Upper lobe of left lung (tissue), 4 donors: ENCODE data around the gene UTS2.

Source experiments
- CTCF ChIP-seq, 6 experiments: fragments of 450-650 bp in 4 of 6; fragments of 200-600 bp in 2 of 6; sonication (generic) in 2 of 6; IDR thresholded peaks; one replicate each; pipeline ENCODE4 v1.5.1; 2016 to 2019; ENCODE audit warnings: antibody characterized with exemption in 6 of 6
- EP300 ChIP-seq, 4 donors: sonication (generic); formaldehyde crosslinking; IDR thresholded peaks; one replicate each; pipeline ENCODE4 v1.5.1; 2017; ENCODE audit warnings: antibody characterized with exemption in 4 of 4, control low read depth in 2 of 4
- POLR2A ChIP-seq, 4 donors: fragments of 450-650 bp; IDR thresholded peaks; one replicate each; pipeline ENCODE4 v1.5.1; 2016 to 2017; ENCODE audit warnings: antibody characterized with exemption in 4 of 4, mild to moderate bottlenecking in 2 of 4
- POLR2AphosphoS5 ChIP-seq, 2 donors: sonication (generic); formaldehyde crosslinking; IDR thresholded peaks; one replicate each; pipeline ENCODE4 v1.5.1; 2017; ENCODE audit warnings: antibody characterized with exemption in 2 of 2

- TF ChIP-seq POLR2AphosphoS5 (IDR thresholded peaks at IDR 0.05) = no peak
- no peak for TF ChIP-seq CTCF (IDR thresholded peaks at IDR 0.05)
- no peak for TF ChIP-seq POLR2A (IDR thresholded peaks at IDR 0.05)
- no peak for TF ChIP-seq EP300 (IDR thresholded peaks at IDR 0.05)
Observed at GRCh38 chr1:7809742-7810141, 43.1 kb downstream of the UTS2 start.
